ENCODE measurements around the gene CUL1. TPM values are rescaled to one million over a fixed set of nuclear protein-coding genes. Genes with fewer than 3 reads are reported as not detected.

The CUL1 gene
- total RNA-seq, 1 experiment from 2014 or later, result 43.6 TPM

GRCh38 chr7:148850564-148850963, 151.9 kb downstream of the CUL1 start:
- no peak for DNase-seq
- no peaks in the 10 kb centered on the region for H3K27me3 ChIP-seq (ENCODE audit: low read length)
- intact Hi-C loops (cut with micrococcal nuclease), result no loop called here
- peaks cover 6% of the 10 kb centered on the region for H3K36me3 ChIP-seq (ENCODE audit: low read depth, low read length)
- no peak overlapping the region for H3K9ac ChIP-seq (ENCODE audit: low read length)
- ATAC-seq, result no peak
- peaks cover 100% of the 10 kb centered on the region for H3K79me2 ChIP-seq (ENCODE audit: low read length)
- H3K27ac ChIP-seq (ENCODE audit: low read length), result no peak overlapping the region
- H3K4me3 ChIP-seq (ENCODE audit: low read length), result no peak overlapping the region
- no TSS peak for BruUV-seq (replicated peaks)
- no peak overlapping the region for H3K4me2 ChIP-seq (ENCODE audit: low read length)
- no peaks in the 10 kb centered on the region for H3K9me3 ChIP-seq (ENCODE audit: low read length)
- ChIA-PET CTCF (no interaction called here), POLR2A (ENCODE audit: unreplicated experiment) (no interaction called here)
- no peak overlapping the region for H2AFZ ChIP-seq (ENCODE audit: low read length)
- H3F3A ChIP-seq (ENCODE audit: low read length, unreplicated experiment), result no peaks in the 10 kb centered on the region
- no peaks in the 10 kb centered on the region for H3K4me1 ChIP-seq (ENCODE audit: insufficient read depth, low read length)
- TF ChIP-seq EZH2phosphoT487 (IDR thresholded peaks at IDR 0.05; ENCODE audit: borderline replicate concordance, low read length), result no peak
- no peak for TF ChIP-seq EZH2 (IDR thresholded peaks at IDR 0.05; ENCODE audit: low read length, unreplicated experiment)
- TF ChIP-seq CTCF (conservative IDR thresholded peaks at IDR 0.05; ENCODE audit: low read depth, low read length), result no peak
- H4K20me1 ChIP-seq (ENCODE audit: low read length), result peaks cover 46% of the 10 kb centered on the region
- H3K9me2 ChIP-seq (replicated peaks; ENCODE audit: low read length), result no peaks in the 10 kb centered on the region

Other genes starting within 250 kb of the CUL1 start
- gene C7orf33, start 108.1 kb upstream of the CUL1 start, total RNA-seq (2014; rRNA removed), result not detected in 2 replicates
- gene EZH2, start 185.4 kb downstream of the CUL1 start, total RNA-seq (2014; rRNA removed), result 18.9 and 30.5 TPM in 2 replicates

All from PC-3 (cell line).